Right forelimb (tissue), 1 donor: ENCODE measurements around the gene MBD1.
"Not testable (repeated sequence)": the region's sequence is repeated elsewhere in the genome, so short reads cannot be mapped to it uniquely, and the experiment has no call there.

Experiments
- DNase-seq: peaks from one replicate; pipeline ENCODE4 v3.0.0-alpha.2; 2018

Gene MBD1

DNA sequence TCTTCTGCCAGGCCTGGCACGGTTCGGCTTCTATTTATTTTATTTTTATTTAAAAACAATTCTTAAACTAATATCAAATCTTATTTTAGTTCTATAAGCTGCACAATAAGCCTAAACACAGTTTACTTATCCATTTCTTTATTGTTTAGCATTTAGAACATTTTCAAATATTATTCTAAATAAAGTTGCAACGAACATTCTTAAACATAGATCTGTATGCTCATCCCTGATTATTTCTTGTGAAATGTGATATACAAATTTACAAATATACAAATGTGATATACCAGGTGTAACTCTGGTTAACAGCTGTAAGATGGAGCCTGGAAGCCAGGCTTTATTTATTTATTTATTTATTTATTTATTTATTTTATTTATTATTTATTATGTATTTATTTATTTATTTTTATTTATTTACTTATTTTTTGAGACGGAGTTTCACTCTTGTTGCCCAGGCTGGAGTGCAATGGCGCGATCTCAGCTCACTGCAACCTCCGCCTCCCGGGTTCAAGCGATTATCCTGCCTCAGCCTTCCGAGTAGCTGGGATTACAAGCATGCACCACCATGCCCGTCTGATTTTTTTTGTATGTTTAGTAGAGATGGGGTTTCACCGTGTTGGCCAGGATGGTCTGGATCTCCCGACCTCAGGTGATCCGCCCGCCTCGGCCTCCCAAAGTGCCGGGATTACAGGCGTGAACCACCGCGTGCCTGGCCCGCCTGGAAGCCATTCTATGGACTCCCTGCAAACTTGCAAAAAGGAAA lies 7.2 kb upstream of the MBD1 start:
- not testable (repeated sequence) for DNase-seq

GRCh38 chr18:50287441-50288347 lies 6.4 kb upstream of the MBD1 start, which contains the start of gene CXXC1:
TSS of gene CXXC1 (minus strand) at chr18:50287692. CDS start at chr18:50287589, 103 bp downstream.
- DNase-seq = peak; percentile 99

GRCh38 chr18:50287028-50287440 lies 5.7 kb upstream of the MBD1 start:
- no peak for DNase-seq

DNA sequence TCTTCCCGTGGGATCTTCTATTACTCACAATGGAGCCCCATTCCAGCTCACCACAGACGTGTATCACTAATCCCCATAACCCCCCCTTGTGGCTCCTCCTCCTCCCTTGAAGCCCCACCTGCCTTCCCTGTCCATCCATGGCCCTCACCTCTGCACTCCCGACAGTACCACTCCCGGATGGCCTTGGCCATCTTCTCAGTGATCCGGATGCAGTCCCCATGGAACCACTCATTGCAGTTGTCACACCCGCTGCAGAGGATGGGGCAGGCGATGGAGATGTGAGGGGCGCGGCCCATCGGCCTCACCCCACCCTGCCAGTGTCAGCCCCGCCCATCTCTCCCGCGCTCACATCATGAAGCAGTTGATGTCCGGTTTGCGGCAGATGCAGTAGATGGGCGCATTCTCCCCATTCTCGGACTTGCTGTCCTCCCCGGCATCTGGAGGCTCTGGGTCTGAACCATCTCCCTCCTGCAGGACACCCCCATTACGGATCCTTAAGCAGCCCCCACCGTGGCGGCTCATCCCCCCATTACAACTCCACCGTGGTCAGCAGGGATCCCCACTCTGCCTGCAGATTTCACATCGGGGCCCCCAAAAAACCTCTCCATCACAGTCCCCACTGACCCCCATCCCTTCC lies 5.2 kb upstream of the MBD1 start:
- DNase-seq = peak; percentile 47

DNA sequence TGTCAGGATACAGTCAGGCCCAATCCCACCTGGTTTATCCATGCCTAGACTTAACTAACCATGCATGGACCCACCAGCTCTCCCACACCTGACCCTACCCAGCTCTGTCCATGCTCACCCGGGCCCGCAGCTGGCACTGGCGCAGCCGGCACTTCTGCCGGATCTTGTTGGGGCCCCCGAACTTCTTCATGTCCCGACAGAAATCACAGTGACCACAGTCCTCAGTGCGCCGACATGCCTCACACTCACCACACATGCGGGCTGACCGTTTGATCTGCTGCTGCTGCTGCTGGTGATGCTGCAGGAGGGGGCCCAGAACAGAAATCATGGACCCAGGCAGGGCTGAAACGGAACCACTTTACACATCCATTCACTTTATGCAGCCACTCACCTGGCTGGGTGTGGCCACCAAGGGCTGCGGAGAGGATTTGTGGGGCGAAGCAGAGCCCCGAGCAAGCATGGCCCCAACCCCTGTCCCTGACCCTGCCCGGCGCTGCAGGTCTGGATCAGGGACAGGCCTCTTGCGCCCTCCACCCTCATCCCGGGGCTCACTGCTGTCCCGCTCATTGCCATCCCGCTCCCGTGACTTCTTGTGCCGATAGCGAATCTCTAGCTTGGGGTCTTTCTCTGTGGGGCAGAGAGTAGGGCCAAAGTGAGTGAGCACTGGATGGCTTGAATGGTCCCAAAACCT lies 4.5 kb upstream of the MBD1 start:
- no peak for DNase-seq

DNA sequence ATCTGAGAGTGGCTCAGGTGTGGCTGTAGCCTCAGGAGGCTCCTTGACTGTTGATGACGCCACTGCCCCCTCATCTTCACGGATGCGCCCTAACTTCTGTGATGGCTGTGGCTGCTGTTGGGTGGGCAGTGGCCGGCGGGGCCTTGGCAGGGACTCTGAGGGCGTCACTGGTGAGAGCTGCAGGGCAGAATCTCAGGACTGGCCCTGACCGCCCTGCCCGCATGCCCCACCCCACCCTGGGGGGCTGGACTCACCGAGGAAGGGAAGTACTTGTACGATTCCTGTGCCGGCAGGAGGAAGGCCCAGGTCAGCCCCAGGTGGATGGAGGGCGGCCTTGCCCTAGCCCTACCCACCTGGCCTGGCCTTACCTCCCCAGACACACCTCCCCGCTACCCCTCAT lies 3.7 kb upstream of the MBD1 start:
- DNase-seq = no peak

DNA sequence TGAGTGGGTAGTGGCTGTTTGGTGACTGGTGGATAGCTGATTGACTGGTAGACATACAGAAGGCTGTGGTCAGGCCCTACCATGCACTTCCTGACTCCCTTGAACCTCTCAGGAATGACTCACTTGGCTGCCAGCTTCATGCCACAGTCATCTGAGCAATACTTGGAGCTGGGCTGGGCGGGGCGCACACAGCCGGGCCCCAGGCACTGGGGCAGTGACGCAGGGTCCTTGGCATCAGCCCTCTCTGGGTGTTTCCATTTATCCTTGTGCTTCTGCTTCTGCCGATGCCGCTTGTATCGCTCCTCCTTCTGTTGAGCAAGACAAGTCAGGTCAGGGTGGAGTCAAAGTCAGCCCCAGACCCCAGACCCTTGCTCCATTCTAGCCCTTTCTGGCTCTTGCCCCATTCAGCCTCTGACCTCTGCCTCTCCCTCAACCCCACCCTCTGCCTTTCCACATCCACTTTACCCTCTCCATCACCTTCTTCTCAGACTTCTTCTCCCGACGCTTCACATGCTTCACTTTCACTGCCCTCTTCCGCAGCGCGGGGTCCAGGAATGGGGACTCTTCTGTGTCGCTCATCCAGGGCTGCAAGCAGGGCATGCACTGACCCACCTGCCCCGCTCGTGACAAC lies 3.0 kb upstream of the MBD1 start:
- DNase-seq = no peak

- no peak for DNase-seq
These were observed 2.3 kb upstream of the MBD1 start for GRCh38 chr18:50283469-50284209.

DNA sequence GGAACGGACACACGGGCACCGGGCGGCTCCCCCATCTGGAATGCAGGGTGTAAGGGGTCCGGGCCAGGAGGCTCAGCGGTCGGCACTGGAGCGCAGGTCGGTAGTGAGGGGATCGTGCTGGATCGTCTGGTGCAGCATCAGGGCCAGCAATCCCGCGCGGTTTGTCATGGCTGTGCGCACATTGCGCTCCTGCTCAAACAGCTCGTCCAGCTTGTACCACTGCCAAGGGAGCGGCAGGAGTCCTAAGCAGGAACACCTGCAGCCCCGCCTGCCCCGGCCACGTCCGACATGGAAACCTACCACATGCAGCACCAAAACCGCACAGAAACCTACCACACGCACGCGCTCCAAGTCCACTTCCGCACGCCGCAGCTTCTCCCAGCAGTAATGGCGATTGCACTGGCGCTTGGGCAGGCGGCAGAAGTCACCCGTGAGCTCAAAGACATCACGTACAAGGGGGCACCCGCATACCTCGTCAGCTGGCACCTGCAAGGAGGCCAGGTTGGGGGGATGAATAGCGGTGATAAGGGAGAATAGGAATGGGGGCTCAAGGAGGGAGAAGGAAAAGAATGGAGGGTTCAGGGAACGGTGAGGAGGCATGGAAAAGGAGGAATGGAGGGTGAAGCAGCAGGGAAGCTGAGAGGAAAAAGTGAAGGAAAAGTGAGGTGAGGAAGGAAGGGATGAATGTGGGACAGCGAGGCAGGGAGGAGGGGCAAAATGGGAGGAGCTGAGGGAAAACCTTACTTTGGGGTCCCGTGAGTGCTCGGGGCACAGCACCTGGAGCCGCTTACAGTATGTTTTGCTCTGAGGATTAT lies 1.4 kb upstream of the MBD1 start:
- DNase-seq = no peak

- no peak for DNase-seq
These were observed 723 bp upstream of the MBD1 start for GRCh38 chr18:50281972-50282520.

DNA sequence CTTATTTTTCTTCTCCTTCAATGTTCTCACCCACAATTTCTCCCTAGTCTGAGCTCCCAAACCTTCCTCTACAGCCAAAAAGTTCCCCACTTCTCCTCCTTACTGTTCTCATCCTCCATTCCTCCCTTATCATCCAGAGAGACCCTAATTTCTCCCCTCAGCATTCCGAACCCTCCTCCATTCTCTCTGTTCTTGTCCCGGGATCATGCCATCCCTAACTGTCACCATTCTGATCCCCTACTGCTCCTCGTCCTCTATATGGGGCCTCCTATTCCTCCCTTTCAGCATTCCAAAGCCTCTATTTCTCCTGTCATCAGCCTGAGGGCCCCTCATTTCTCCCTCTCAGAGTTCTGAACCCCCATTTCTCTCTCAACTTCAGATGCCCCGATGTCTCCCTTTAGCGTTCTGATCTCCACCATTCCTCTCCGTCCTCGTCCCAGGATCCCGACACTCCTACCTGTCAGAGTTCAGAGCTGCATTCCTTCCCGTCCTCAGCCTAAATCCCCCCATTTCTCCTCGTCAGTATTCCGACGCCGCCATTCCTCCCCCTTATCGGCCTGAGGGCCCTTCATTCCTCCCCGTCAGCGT lies 522 bp downstream of the MBD1 start:
- no peak for DNase-seq

DNA sequence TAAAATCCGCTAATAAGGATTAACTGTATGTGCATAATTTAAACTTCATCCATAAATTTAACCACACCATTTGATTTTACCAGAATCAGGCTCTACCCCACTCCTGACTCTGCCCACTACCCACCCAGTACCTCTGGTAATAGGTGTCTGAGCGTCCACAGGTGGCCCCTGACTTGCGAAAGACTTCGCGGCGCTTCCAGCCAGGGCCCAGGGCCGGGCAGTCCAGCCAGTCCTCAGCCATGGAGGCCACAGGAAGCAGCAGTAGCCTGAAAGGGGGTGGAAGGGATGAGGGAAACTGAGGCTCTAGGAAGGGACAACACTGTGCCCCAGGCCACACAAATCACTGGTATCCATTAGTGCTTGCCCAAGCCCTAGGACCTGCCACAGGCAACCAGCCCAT lies 1.6 kb downstream of the MBD1 start:
- no peak for DNase-seq

GRCh38 chr18:50277942-50278341 lies 3.4 kb downstream of the MBD1 start:
- no peak for DNase-seq

GRCh38 chr18:50276452-50276851 lies 4.9 kb downstream of the MBD1 start:
- DNase-seq = no peak

DNA sequence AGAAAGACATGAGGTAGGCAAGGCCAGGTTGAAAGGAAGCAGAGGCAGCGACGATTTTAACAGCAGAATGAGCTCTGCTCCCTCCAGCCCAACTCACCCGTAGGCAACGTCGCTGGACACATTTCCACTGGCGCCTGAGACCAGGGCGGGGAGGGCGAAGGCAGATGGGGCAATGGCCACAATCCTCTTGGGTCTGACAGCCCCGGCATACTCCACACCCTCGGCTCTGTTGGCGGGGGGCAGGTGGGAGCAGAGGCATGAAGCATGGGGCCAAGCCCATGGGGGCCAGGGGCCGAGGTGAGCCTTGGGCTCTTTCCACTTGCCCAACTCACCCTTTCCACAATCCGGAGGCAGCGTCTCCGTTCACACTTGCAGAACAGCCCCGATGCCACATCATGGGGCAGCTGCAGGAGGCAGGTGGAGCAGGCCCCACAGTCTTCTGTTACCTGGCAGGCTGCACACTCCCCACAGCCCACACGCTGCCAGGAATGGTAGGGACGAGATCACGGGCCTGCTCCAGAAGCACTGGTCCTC lies 5.8 kb downstream of the MBD1 start:
- no peak for DNase-seq

GRCh38 chr18:50274941-50275340 lies 6.4 kb downstream of the MBD1 start:
- DNase-seq = no peak

GRCh38 chr18:50274044-50274442 lies 7.3 kb downstream of the MBD1 start:
- DNase-seq = no peak

DNA sequence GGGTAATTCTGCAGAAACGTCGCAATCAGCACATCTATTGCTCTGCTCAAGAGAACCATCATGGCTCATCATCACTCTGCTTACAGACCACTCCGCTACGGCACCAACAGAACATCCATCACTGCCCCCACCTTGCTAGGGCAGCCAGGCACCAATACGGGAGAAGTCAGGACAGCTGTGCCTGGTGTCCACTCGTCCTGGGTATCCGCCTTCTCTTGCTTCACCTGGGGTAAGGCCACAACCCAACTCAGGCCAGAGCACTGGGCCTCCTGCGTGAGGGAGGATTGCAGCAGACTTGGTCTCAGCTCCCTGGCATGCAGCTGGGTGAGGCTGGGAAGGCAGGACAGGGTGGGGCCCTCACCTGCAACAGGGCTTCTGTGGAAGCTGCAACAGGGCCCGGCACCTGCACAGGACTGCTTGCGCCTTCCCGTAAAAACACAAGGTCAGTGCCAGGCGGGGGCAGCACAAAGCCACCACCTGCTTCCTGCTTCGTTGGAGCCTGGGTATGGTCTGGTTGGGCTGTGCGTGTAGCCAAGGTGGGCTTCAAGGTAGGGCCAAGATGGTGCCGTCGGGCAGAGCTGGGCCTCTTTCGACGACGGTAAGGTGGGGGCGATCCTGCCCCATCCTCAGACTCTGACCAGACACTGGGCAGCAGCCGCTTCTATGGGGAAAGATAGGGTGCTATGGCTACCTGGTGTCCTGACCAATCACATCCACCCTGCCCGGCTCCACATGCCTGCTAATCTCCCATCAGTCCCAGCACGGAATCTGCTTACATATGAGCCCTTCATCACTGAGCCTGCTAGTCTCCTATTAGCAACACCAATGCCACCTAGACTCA lies 7.9 kb downstream of the MBD1 start:
- no peak for DNase-seq

- no peak for DNase-seq
These were observed 8.8 kb downstream of the MBD1 start for GRCh38 chr18:50272568-50272967.
